GM18868 (cell line): ENCODE data around the gene OR2C1.

Source experiments
- ATAC-seq: cut with Tn5 transposase; IDR thresholded peaks from one replicate; pipeline ENCODE4 v1.9.1; 2021; ENCODE audit warnings: mild to moderate bottlenecking, moderate library complexity; ENCODE audit not compliant: unreplicated experiment

Gene OR2C1

GRCh38 chr16:3355589-3355988, at the start of gene OR2C1:
OR2C1 (plus strand) TSS chr16:3355889; CDS start chr16:3355941, 52 bp downstream.
- ATAC-seq, result no peak

DNA sequence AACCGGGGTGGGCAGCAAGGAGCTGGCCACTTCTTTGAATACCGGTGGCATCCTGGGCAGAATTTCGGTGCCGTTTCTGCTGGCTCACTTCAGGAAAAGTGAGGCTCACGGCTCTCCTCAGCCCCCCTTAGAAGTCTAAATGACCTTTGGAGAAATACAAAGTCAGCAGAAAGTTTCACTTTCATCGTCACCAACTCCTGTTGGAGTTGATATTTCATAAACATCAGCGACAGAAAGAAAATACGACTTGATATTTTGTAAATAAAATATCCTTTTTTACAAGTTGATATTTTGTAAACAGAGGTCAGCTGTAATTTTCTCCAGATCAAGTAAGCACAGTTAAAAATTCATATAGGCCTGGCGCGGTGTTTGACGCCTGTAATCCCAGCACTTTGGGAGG, 49.6 kb upstream of the OR2C1 start:
- ATAC-seq, result no peak

DNA sequence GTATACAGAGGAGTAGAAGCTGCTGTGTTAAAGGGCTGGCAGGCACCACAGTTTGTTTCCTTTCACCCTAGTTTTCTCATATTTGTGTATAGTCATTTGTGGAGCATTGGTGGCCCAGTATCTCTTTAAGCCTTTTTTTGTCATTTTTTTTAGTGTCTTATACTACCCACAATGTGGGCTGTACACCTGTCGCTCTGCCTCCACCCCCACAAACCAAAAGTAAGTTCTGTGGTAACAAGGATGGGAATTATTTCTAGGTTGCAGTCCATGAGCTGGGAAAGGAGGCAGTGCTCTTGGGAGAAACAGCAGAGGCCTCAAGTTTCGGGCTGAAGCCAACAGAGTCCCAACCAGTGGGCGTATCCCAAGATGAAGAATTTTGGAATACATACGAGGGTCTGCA, 44.2 kb upstream of the OR2C1 start:
- no peak for ATAC-seq

DNA sequence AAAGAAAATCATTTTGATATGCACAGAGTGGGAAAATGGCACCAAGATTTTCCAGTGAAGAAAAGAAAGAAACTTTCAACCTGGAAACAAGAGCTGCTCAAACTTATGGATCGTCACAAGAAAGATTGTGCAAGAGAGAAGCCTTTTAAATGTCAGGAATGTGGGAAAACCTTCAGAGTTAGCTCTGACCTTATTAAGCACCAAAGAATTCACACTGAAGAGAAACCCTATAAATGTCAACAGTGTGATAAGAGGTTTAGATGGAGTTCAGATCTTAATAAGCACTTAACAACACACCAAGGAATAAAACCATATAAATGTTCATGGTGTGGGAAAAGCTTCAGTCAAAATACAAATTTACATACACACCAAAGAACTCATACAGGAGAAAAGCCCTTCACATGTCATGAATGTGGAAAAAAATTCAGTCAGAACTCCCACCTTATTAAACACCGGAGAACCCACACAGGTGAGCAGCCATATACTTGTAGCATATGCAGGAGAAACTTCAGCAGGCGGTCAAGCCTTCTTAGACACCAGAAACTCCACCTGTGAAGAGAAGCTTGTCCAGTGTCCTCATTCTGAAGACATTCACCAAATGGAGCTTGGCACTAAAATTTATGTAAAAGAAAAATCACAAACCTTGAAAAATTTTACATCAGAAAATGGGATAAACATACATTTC, 38.2 kb upstream of the OR2C1 start:
- ATAC-seq, result no peak

DNA sequence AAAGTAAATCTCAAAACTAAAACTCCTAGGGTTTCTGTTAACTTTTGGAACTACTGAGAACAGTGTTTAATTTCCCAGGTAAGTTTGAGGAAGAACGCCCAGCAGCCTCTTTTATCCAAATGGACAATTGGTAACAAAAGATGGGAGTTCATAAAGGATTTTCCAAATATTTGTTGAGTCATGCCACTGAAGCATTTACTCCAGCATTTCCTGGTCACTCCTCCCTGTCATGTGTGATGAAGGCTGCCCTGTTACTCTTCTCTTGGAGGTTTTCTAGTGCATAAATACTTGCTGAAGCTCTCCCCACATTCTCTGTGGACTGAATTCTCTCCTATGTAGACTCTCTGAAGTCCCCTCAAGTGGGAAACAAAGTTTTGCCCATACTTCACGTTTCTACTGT, 33.9 kb upstream of the OR2C1 start:
- no peak for ATAC-seq

DNA sequence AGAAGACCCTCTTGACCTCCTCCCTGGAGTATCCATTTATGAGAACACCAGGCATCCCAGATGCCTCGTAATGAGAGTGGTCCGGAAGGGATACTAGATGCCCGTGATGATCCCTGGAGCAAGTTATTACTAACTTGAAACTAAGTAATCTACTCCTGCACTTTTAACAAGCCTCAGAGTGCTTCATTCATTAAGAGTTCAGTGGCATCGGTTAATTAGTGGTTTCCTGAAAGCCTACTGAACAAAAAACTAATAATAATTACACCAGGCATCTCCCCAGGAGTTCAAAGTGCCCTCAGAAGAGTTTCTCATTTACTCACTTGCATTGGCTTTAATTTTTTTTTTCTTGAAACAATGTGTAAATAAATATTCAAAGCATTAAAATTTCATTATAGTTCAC, 28.2 kb upstream of the OR2C1 start:
- no peak for ATAC-seq

DNA sequence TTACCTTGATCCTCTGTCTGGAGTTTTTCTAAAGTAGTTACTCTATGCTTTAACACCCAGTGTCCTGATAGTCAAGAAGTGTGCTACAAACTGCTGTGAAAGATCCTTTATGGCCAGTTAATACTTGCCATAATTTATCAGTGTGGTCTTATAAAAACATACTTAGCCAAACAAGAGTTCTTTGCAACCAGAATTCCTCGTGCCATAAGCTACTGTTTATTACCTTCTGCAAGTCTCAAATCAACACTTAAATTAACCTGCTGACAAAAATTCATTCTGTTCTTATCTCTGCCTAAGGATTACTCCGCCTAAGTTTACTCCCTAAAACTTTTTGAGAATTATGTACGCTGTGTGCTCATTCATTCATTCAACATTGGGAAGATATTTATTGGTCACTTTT, 27.6 kb upstream of the OR2C1 start:
- ATAC-seq, result no peak

DNA sequence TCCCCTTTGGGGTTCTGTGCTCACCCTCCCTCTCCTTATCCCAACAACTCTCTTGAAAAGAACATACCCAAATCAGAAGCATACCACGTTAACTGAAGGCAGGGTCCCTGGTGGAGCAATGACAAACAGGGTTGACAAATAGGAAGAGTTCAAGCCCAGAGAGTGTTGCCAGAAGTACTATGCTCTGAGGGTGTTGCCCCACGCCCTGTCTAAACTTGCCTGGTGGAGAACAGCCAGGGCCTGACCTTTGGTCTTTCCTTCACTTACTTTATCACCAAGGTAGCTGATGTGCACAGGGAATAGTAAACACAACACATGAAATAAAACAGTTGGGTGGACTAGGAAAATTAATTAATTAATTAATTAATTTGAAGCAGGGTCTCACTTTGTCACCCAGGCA, 27.0 kb upstream of the OR2C1 start:
- ATAC-seq, result no peak

DNA sequence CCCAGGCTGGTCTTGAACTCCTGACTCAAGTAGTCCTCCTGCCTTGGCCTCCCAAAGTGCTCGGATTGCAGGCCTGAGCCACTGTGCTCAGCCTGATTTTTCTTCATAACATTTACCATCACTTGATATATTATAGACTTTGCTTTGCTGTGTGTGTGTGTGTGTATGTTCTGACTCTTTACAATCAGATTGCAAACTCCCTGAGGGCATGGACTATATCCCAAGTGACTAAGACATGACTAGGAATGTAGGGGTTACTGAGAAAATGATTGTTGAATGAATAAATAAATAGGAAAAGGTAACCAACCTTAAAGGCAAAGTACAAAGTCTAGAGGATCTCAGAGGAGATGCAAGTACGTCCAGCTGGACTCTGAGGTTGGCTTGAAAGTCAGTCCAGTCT, 9.6 kb upstream of the OR2C1 start:
- no peak for ATAC-seq

- no peak for ATAC-seq
These were observed 8.1 kb upstream of the OR2C1 start for GRCh38 chr16:3347586-3347985.

GRCh38 chr16:3348547-3349167, 7.0 kb upstream of the OR2C1 start:
- no peak for ATAC-seq

DNA sequence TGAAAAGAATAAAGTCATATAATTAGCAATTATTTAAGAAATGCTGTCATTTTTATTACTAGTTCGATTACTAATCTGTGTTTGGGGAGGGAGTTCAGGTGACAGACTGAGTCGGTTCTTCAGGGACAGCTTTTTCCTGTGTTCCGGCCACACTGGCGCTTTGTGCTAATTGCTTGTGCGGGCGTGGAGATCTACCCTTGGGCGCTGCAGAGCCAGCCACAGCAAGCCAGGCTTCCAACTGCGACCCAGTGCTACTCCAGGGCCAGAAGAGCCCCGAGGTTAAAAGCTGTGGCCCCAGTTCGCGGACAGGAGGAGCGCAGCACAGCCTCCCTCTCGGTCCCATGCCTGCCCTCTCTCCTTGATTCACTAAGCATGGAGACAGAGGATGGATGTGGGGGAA, 6.5 kb upstream of the OR2C1 start:
- no peak for ATAC-seq

DNA sequence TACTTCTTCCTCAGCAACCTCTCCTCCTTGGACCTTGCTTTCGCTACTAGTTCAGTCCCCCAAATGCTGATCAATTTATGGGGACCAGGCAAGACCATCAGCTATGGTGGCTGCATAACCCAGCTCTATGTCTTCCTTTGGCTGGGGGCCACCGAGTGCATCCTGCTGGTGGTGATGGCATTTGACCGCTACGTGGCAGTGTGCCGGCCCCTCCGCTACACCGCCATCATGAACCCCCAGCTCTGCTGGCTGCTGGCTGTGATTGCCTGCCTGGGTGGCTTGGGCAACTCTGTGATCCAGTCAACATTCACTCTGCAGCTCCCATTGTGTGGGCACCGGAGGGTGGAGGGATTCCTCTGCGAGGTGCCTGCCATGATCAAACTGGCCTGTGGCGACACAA, 429 bp downstream of the OR2C1 start:
- ATAC-seq, result no peak

DNA sequence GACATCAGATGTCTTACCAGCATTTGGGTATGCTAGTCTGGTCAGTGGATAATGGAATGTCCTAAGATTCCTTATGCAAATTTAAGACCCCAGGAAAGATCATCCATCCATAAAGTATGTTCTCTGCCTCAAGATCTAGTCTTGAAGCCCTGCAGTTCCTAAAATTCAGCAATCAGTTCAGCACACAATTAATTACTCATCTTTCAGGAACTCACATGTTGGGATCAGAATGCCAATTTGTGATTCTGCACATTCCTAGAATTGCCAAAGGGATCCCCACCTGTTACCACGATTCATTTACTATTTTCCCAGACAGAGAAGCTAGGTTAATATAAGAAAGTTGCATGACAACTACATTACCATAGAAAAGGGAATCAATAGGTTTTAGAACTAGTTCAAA, 3.2 kb downstream of the OR2C1 start:
- no peak for ATAC-seq

GRCh38 chr16:3362931-3363330, 7.2 kb downstream of the OR2C1 start:
- ATAC-seq, result no peak

DNA sequence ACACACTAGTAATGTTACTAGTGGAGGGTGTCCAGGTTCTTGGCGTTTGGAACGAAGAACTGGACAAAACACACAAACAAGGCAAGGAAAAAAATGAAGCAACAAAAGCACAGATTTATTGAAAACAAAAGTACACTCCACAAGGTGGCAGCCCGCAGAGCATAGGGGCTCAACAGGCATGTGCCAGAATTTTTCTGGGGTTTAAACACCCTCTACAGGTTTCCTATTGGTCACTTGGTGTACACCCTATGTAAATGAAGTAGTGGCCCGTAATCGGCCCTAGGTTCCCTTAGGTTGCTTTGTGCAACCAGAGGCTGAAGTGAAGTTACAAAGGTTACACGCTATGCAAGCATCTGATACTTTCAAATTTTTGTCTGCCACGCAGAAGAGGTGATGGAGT, 8.1 kb downstream of the OR2C1 start:
- ATAC-seq, result no peak

GRCh38 chr16:3364774-3365427, 9.2 kb downstream of the OR2C1 start:
- no peak for ATAC-seq

GRCh38 chr16:3369073-3369472, 13.4 kb downstream of the OR2C1 start:
- ATAC-seq, result no peak

DNA sequence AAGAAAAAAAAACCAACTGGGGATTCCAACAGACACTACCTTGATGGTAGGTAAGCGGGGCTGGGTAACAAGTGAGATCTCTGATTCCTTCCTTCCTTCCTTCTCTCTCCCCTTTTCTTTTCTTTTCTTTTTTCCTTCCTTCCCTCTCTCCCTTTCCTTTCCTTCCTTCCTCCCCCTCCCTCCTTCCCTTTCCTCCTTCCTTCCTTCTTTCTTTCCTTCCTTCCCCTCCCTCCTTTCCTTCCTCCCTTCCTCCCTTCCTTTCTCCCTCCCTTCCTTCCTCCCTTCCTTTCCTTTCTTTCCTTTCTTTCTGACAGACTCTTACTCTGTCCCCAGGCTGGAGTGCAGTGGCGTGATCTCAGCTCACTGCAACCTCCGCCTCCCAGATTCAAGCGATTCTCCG, 20.0 kb downstream of the OR2C1 start:
- ATAC-seq, result no peak

- no peak for ATAC-seq
These were observed 22.2 kb downstream of the OR2C1 start for GRCh38 chr16:3377917-3378316.

- ATAC-seq, result no peak
These were observed 27.4 kb downstream of the OR2C1 start for GRCh38 chr16:3383045-3383448.

- ATAC-seq, result no peak
These were observed 32.6 kb downstream of the OR2C1 start for GRCh38 chr16:3388325-3388724.
